Activated T-cell treated with anti-CD3 and anti-CD28 coated beads, Interleukin-2, amount 50 U/mL, for 4 hours (primary cell): Measurements from ENCODE around the gene STK39. TPM values are rescaled to one million over a fixed set of nuclear protein-coding genes. Genes with fewer than 3 reads are reported as not detected.

Experiments used
- ATAC-seq, 2 donors: fragments of 200-7000 bp; cut with Tn5 transposase; one replicate each; pipeline ENCODE4 v1.10.0; 2021
- DNase-seq: peaks from one replicate; pipeline ENCODE4 v3.0.0-alpha.2; 2020
- H3K27me3 Mint-ChIP-seq: one replicate; pipeline ENCODE4 v1.8.0; 2021; ENCODE audit warnings: low read depth, mixed read lengths
- H3K36me3 Mint-ChIP-seq: one replicate; pipeline ENCODE4 v1.8.0; 2022; ENCODE audit warnings: mixed read lengths; ENCODE audit not compliant: insufficient read depth
- H3K4me1 Mint-ChIP-seq: one replicate; pipeline ENCODE4 v1.8.0; 2021; ENCODE audit warnings: low read depth, mixed read lengths
- H3K4me3 Mint-ChIP-seq: one replicate; pipeline ENCODE4 v1.8.0; 2021; ENCODE audit warnings: mild to moderate bottlenecking, moderate library complexity, mixed read lengths
- H3K9me3 Mint-ChIP-seq: one replicate; pipeline ENCODE4 v1.8.0; 2021; ENCODE audit warnings: mixed read lengths
- total RNA-seq, 3 donors: library from RNA; stranded (reverse); gene quantifications; one replicate each; pipeline ENCODE4 v1.2.1, GENCODE V29; 2021

Gene STK39
- total RNA-seq, 3 donors from 2014 or later = 24.9 to 31.9 (median 31.5) TPM

DNA sequence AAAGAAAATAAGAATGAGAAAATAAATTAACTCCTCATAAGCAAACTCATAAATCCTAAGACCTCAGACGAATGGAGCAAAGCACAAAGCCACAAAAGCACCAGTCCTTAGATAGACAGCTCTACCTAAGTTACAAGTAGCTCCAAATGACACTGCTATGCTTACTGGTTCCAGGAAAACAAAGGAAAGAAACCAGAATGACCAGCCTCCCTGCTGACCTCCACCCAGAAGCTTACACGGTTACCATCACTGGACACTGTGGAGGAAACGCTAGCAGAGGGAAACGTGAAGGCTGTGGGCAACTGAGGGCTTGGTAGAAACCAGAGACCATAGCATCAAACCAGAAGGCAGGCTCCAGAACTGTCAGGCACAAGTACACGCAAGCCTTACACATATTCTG, 67.8 kb downstream of the STK39 start:
- Mint-ChIP-seq H3K36me3 (peaks cover 21% of the 10 kb centered on the region), H3K4me1 (peaks cover 55% of the 10 kb centered on the region), H3K27me3 (no peaks in the 10 kb centered on the region), H3K4me3 (no peak overlapping the region), H3K9me3 (no peaks in the 10 kb centered on the region)
- no peak for DNase-seq
- no peak for ATAC-seq

- H3K4me3 Mint-ChIP-seq = no peak overlapping the region
Measured at GRCh38 chr2:168178520-168179324, 68.7 kb downstream of the STK39 start.

DNA sequence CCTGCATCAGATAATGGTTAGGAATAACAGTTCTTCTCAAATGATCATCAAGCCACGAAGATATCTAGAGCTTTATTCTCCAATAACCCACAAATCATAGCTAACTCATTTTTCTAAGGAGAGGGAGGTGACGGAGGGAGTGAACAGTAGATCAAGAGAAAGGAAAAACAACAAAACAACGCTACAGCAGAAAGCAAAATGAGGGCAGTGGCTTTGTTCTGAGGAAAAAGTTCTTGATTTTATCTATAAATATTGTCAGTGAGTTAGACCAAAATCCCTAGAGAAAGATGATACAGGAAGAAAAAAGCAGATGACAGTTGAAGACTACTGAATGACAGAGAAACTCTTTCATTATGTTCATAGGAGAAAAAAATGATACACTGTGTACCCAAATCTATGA, 71.0 kb downstream of the STK39 start:
- Mint-ChIP-seq H3K27me3 (no peaks in the 10 kb centered on the region), H3K36me3 (peaks cover 15% of the 10 kb centered on the region), H3K9me3 (no peaks in the 10 kb centered on the region), H3K4me3 (peak overlapping the region; percentile 28), H3K4me1 (peaks cover 39% of the 10 kb centered on the region)
- ATAC-seq (no peak), DNase-seq (no peak)

More at GRCh38 chr2:168178520-168179324, 68.7 kb downstream of the STK39 start:
- peaks cover 21% of the 10 kb centered on the region for H3K36me3 Mint-ChIP-seq
- peaks cover 59% of the 10 kb centered on the region for H3K4me1 Mint-ChIP-seq
- DNase-seq (no peak), ATAC-seq (no peak)
- H3K9me3 Mint-ChIP-seq = no peaks in the 10 kb centered on the region
- H3K27me3 Mint-ChIP-seq = no peaks in the 10 kb centered on the region

DNA sequence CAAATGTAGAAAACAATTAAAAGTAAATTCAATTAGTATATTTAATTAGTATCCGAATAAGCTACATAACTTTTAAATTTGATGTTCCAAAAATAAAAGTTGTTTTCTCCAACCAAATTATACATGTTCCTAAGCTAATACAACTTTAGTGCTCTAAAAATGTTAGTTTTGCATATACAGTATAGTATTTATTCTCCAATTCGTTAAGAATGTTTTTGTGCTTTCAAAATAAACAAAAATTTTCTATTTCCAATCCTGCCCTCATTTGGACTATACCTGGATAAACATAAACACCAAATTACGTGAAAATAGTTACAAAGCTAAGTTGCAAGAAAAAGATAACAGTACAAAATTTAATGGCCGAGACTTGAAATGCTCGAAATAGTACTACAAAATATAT, 71.9 kb downstream of the STK39 start:
- ATAC-seq (no peak), DNase-seq (no peak)
- H3K4me1 Mint-ChIP-seq = peaks cover 42% of the 10 kb centered on the region
- H3K9me3 Mint-ChIP-seq = no peaks in the 10 kb centered on the region
- no peaks in the 10 kb centered on the region for H3K27me3 Mint-ChIP-seq
- H3K4me3 Mint-ChIP-seq = no peak overlapping the region
- H3K36me3 Mint-ChIP-seq = peaks cover 13% of the 10 kb centered on the region

- Mint-ChIP-seq H3K9me3 (no peaks in the 10 kb centered on the region), H3K4me3 (peak overlapping the region; percentile 2), H3K4me1 (peaks cover 43% of the 10 kb centered on the region), H3K27me3 (no peaks in the 10 kb centered on the region), H3K36me3 (peaks cover 14% of the 10 kb centered on the region)
- ATAC-seq (peak; percentile 67 to 78), DNase-seq (no peak)
Measured at GRCh38 chr2:168174756-168175155, 72.6 kb downstream of the STK39 start.

GRCh38 chr2:168172071-168172470, 75.3 kb downstream of the STK39 start:
- H3K27me3 Mint-ChIP-seq = no peaks in the 10 kb centered on the region
- no peaks in the 10 kb centered on the region for H3K9me3 Mint-ChIP-seq
- no peak for ATAC-seq
- peaks cover 45% of the 10 kb centered on the region for H3K4me1 Mint-ChIP-seq
- no peak for DNase-seq
- H3K36me3 Mint-ChIP-seq = peaks cover 8% of the 10 kb centered on the region
- no peak overlapping the region for H3K4me3 Mint-ChIP-seq

DNA sequence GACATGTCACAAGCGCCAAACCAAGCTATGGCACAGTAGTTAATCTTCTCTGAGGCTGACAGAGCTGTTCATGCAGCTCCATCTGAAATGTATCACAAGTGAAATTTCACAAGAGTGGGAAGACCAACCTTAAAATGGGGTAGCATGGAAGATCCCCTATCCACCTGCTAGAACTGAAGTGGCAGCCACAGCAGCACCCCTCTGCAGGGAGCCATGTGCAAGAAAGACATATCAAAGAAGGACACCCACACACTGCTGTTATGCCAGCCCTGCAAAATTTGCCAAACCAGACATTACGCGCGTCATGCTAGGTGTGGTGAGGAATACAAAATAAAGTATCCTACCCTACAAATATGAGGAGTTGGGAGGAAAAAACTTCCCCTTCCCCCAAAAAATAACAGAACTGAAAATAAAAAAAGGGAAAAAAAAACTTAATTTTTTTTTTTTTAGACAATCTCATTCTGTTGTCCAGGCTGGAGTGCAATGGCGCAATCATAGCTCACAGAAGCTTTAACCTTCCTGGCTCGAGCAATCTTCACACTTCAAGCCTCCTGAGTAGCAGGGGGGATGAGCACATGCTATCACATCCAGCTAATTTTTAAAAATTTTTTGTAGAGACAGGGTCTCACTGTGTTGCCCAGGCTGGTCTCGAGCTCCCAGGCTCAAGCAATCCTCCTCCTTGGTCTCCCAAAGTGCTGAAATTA, 76.2 kb downstream of the STK39 start:
- no peaks in the 10 kb centered on the region for H3K9me3 Mint-ChIP-seq
- no peak overlapping the region for H3K4me3 Mint-ChIP-seq
- H3K36me3 Mint-ChIP-seq = peaks cover 15% of the 10 kb centered on the region
- DNase-seq (no peak), ATAC-seq (no peak)
- peaks cover 45% of the 10 kb centered on the region for H3K4me1 Mint-ChIP-seq
- H3K27me3 Mint-ChIP-seq = no peaks in the 10 kb centered on the region

- H3K9me3 Mint-ChIP-seq = no peaks in the 10 kb centered on the region
- no peak for DNase-seq
- no peaks in the 10 kb centered on the region for H3K27me3 Mint-ChIP-seq
- peaks cover 46% of the 10 kb centered on the region for H3K4me1 Mint-ChIP-seq
- ATAC-seq = no peak
- peaks cover 22% of the 10 kb centered on the region for H3K36me3 Mint-ChIP-seq
- no peak overlapping the region for H3K4me3 Mint-ChIP-seq
Measured at GRCh38 chr2:168169097-168169745, 78.2 kb downstream of the STK39 start.

DNA sequence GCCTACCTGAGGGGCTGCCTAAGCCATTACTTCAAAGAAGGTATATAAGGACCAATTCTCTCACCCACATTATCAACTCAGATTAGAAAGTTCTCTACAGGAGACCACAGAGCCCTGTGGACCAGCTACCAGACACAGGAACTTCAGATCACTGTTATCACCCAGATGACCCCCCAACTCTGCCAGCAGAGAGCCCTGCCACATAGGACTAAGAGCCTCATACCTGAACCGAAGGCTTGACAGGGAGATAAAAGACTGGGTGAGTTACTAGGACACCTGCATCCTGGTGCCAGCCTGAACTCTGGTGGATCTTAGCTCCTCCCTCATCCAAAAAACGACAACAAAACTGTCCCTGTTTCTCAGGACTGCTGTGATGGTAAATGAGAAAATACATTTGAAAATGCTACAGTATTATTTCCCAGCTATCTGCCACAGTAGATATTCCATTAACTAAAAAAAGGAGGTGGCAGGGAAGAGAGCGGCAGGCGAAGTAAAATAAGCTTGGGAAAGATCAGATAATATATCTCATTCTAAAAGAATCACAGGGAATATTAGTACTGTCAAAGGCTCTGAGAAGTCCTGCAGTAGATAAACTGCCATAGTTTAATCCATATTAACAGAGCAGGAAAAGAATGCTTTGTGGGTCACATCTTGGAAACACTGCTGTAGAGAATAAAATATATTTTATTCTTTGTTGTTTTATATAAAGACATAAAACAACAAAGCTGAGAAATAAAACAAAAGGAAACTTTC, 79.7 kb downstream of the STK39 start:
- ATAC-seq (no peak), DNase-seq (no peak)
- H3K9me3 Mint-ChIP-seq = no peaks in the 10 kb centered on the region
- no peak overlapping the region for H3K4me3 Mint-ChIP-seq
- H3K36me3 Mint-ChIP-seq = peaks cover 29% of the 10 kb centered on the region
- H3K4me1 Mint-ChIP-seq = peaks cover 42% of the 10 kb centered on the region
- H3K27me3 Mint-ChIP-seq = no peaks in the 10 kb centered on the region

DNA sequence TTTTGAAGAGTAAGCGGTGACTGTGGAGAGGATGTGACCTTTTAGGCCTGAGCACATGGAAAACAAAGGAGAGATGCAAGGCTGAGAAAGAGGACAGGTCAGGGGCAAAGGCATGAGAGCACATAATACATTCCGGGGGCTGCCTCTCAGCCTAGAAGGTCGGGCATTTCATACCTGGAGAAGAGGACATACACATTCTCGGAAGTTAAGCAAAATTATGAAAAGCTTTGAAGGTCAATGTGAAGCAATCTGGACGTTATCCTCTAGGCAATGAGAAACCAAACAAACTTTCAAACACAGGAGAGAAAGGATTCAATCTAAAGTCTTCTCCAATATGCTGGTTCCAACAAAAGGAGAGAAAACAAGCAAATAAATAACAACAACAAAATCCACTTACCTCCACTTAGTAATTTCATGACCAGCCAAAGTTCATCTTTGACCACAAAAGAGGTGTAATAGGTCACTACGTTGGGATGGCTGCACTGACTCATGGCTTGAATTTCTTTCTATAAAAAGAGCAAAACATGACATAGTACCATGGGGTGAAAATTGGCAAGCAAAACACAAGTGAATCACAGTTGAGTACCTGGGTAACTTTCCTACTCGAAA, 80.4 kb downstream of the STK39 start:
- DNase-seq (no peak), ATAC-seq (peak; percentile 28 to 46)
- no peaks in the 10 kb centered on the region for H3K27me3 Mint-ChIP-seq
- no peaks in the 10 kb centered on the region for H3K9me3 Mint-ChIP-seq
- peaks cover 29% of the 10 kb centered on the region for H3K36me3 Mint-ChIP-seq
- no peak overlapping the region for H3K4me3 Mint-ChIP-seq
- peaks cover 42% of the 10 kb centered on the region for H3K4me1 Mint-ChIP-seq

GRCh38 chr2:168165985-168166901, 81.2 kb downstream of the STK39 start:
- DNase-seq = no peak
- ATAC-seq = no peak
- Mint-ChIP-seq H3K9me3 (no peaks in the 10 kb centered on the region), H3K4me3 (no peak overlapping the region), H3K36me3 (peaks cover 29% of the 10 kb centered on the region), H3K4me1 (peaks cover 42% of the 10 kb centered on the region), H3K27me3 (no peaks in the 10 kb centered on the region)

DNA sequence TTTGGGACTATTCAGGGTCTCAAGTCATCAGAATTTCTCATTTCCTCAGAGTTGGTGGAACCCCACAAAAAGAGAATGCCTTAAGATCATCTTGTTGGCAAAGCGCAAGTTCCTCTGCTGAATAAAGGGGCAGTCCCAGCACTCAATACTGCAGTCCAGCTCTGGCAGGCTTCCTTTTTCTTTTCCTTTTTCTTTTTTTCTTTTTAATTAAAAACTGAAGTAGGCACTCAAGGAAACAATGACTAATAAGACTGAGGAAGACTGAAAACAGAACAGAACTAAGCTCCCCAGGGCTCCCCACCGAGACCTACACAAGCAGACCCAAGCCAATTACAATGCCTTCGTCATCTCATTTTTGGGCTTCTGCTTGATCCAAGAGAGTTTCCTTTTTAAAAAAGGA, 82.0 kb downstream of the STK39 start:
- H3K9me3 Mint-ChIP-seq = no peaks in the 10 kb centered on the region
- H3K4me3 Mint-ChIP-seq = no peak overlapping the region
- ATAC-seq (peak; percentile 55 to 59), DNase-seq (no peak)
- H3K4me1 Mint-ChIP-seq = peaks cover 41% of the 10 kb centered on the region
- peaks cover 30% of the 10 kb centered on the region for H3K36me3 Mint-ChIP-seq
- H3K27me3 Mint-ChIP-seq = no peaks in the 10 kb centered on the region

DNA sequence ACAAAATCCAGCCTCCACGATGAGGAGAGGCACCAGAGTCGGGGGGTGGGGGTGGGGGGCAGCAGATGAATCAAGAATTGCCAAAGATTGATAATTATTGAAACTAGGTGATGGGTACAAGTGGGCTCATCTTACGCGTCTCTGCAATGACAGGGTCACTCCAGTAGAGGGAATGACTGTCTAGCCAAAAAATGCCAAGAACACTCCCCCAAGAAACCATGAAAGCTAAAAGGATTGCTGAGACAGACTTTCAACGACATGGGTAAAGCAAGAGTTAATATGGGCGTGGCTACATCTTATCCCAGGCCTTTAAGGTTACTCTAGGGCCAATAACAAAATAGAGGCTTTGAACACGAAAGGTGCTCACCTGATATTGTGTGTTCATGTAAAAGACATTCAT, 86.5 kb downstream of the STK39 start:
- Mint-ChIP-seq H3K36me3 (peaks cover 29% of the 10 kb centered on the region), H3K4me3 (no peak overlapping the region), H3K4me1 (peaks cover 26% of the 10 kb centered on the region), H3K9me3 (no peaks in the 10 kb centered on the region), H3K27me3 (no peaks in the 10 kb centered on the region)
- ATAC-seq (no peak), DNase-seq (no peak)
